Activated CD8-positive, alpha-beta T cell treated with anti-CD3 and anti-CD28 coated beads for 36 hours (primary cell): ENCODE measurements around the gene NWD2. TPM values are rescaled to one million over a fixed set of nuclear protein-coding genes. Genes with fewer than 3 reads are reported as not detected.

Source experiments
- ATAC-seq: fragments of 200-7000 bp; cut with Tn5 transposase; one replicate; pipeline ENCODE4 v1.10.0; 2021; ENCODE audit warnings: mild to moderate bottlenecking, moderate library complexity
- CTCF ChIA-PET: fragments of 350-600 bp; sonication (Branson Sonifier 250); formaldehyde crosslinking; loops from one replicate; lab custom pipeline; 2021; ENCODE audit warnings: antibody characterized with exemption; lab: Charles Lee
- POLR2A ChIA-PET: fragments of 350-600 bp; sonication (Branson Sonifier 250); formaldehyde crosslinking; loops from one replicate; lab custom pipeline; 2021; ENCODE audit warnings: antibody characterized with exemption; lab: Charles Lee
- DNase-seq: peaks from one replicate; pipeline ENCODE4 v3.0.0-alpha.2; 2020
- H3K27ac Mint-ChIP-seq: one replicate; pipeline ENCODE4 v1.8.0; 2021; ENCODE audit warnings: mild to moderate bottlenecking, mixed read lengths
- H3K27me3 Mint-ChIP-seq: one replicate; pipeline ENCODE4 v1.8.0; 2021; ENCODE audit warnings: mixed read lengths
- H3K36me3 Mint-ChIP-seq: one replicate; pipeline ENCODE4 v1.8.0; 2021; ENCODE audit warnings: low read depth, mixed read lengths
- H3K4me1 Mint-ChIP-seq: one replicate; pipeline ENCODE4 v1.8.0; 2021; ENCODE audit warnings: low read depth, mixed read lengths
- H3K4me3 Mint-ChIP-seq: one replicate; pipeline ENCODE4 v1.8.0; 2021; ENCODE audit warnings: mild to moderate bottlenecking, moderate library complexity, mixed read lengths
- H3K9me3 Mint-ChIP-seq: one replicate; pipeline ENCODE4 v1.8.0; 2021; ENCODE audit warnings: mixed read lengths
- intact Hi-C: fragments of 100-400 bp; cut with micrococcal nuclease; formaldehyde crosslinking; loops from one replicate; pipeline ENCODE4 v1.10.0; 2022
- total RNA-seq, 2 experiments: library from RNA; stranded (reverse); gene quantifications; one replicate each; pipeline ENCODE4 v1.2.3, GENCODE V29; 2021
- TF ChIP-seq, protein P1 (sequence below): fragments of 200-600 bp; IDR thresholded peaks from one replicate; pipeline ENCODE4 v1.8.0; 2022; ENCODE audit warnings: antibody characterized with exemption, mild to moderate bottlenecking

Gene NWD2
- total RNA-seq, 2 experiments from 2014 or later, result not detected

DNA sequence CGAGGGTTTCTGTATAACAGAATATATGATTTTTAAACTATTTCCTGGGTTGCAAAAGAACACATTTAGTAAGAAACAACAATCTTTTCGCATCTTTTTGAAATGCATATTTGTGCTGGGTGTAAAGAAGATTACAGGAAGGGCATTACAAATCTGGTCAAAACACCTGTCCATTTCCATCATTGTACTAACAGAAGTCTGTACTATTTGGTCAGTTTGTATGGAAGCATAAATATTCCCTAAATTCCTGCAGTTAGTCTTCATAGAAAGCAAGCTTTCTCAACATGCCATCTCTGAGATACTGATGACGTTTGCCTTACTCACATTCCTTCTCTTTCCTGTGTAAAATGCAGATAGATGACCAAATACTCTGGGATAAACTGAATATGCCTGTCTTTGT lies 203.3 kb downstream of the NWD2 start:
- CTCF ChIA-PET, result interaction anchor here (1.5 kb wide), 1 partner anchor 12 kb away, joined by 3 read pairs; no protein-coding TSS in a partner anchor
- Mint-ChIP-seq H3K27ac (no peak overlapping the region), H3K4me3 (no peak overlapping the region), H3K9me3 (no peaks in the 10 kb centered on the region), H3K36me3 (no peaks in the 10 kb centered on the region), H3K4me1 (peaks cover 2% of the 10 kb centered on the region), H3K27me3 (peaks cover 22% of the 10 kb centered on the region)
- ATAC-seq (no peak), DNase-seq (no peak)
- POLR2A ChIA-PET, result no interaction called here
- intact Hi-C loops, result no loop called here
- TF ChIP-seq, protein P1, sequence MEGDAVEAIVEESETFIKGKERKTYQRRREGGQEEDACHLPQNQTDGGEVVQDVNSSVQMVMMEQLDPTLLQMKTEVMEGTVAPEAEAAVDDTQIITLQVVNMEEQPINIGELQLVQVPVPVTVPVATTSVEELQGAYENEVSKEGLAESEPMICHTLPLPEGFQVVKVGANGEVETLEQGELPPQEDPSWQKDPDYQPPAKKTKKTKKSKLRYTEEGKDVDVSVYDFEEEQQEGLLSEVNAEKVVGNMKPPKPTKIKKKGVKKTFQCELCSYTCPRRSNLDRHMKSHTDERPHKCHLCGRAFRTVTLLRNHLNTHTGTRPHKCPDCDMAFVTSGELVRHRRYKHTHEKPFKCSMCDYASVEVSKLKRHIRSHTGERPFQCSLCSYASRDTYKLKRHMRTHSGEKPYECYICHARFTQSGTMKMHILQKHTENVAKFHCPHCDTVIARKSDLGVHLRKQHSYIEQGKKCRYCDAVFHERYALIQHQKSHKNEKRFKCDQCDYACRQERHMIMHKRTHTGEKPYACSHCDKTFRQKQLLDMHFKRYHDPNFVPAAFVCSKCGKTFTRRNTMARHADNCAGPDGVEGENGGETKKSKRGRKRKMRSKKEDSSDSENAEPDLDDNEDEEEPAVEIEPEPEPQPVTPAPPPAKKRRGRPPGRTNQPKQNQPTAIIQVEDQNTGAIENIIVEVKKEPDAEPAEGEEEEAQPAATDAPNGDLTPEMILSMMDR, result no peak

DNA sequence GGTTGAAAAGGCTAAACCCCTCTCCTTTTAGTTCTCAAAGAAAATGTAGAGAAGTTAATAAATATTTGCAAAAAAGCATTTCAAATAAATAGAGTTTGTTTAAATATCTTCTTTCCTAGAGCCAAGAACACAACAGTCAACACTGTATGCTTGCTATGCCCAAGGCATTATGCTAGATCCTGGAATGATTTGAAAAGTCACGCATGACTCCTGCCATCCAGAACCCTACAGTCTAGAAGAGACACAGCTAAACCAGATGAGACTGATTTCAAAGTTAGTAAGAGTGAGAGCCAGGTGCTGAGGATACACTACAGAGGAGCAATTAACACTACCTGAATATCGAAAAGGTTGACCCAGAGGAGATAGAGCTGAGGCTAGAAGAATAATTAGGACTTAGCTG lies 205.8 kb downstream of the NWD2 start:
- Mint-ChIP-seq H3K27me3 (peaks cover 26% of the 10 kb centered on the region), H3K27ac (no peak overlapping the region), H3K4me3 (no peak overlapping the region), H3K9me3 (no peaks in the 10 kb centered on the region), H3K36me3 (no peaks in the 10 kb centered on the region), H3K4me1 (peaks cover 15% of the 10 kb centered on the region)
- CTCF ChIA-PET, result interaction anchor here (2.2 to 6.2 kb wide), 2 partner anchors 8 to 117 kb away, joined by 15 to 47 read pairs; no protein-coding TSS in a partner anchor
- no peak for ATAC-seq
- TF ChIP-seq, protein P1, result no peak
- DNase-seq, result no peak
- intact Hi-C loops, result loop anchor here (10.0 kb wide), 1 partner anchor 344 kb away; no protein-coding TSS in a partner anchor
- POLR2A ChIA-PET, result no interaction called here

DNA sequence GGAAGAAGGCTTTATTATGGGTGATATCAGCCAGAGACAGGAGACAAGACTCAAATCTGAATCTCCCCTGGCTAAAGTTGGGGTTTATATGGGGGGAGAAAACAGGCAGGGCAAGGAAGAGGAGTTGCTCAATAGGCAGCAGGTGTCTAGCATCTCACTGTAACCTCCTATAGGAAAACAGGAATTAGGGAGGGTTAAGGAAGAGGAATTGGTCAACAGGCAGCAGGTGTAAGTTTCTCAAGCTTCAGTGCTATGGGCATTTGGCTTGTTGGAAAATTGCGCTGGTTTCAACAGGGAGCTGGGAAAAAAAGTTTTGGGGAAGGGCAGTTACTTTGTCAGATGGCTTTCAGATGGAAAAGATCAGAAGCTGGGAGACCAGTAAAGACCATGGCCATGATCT lies 206.4 kb downstream of the NWD2 start:
- ChIA-PET POLR2A (no interaction called here), CTCF (interaction anchor here (1.4 to 6.2 kb wide), 3 partner anchors 9 to 116 kb away, joined by 3 to 47 read pairs (median 15); no protein-coding TSS in a partner anchor)
- ATAC-seq, result no peak
- H3K36me3 Mint-ChIP-seq, result no peaks in the 10 kb centered on the region
- no peak overlapping the region for H3K4me3 Mint-ChIP-seq
- peaks cover 15% of the 10 kb centered on the region for H3K4me1 Mint-ChIP-seq
- DNase-seq, result no peak
- TF ChIP-seq, protein P1, result no peak
- no peaks in the 10 kb centered on the region for H3K9me3 Mint-ChIP-seq
- peaks cover 32% of the 10 kb centered on the region for H3K27me3 Mint-ChIP-seq
- intact Hi-C loops, result loop anchor here (10.0 kb wide), 1 partner anchor 344 kb away; no protein-coding TSS in a partner anchor
- H3K27ac Mint-ChIP-seq, result no peak overlapping the region

DNA sequence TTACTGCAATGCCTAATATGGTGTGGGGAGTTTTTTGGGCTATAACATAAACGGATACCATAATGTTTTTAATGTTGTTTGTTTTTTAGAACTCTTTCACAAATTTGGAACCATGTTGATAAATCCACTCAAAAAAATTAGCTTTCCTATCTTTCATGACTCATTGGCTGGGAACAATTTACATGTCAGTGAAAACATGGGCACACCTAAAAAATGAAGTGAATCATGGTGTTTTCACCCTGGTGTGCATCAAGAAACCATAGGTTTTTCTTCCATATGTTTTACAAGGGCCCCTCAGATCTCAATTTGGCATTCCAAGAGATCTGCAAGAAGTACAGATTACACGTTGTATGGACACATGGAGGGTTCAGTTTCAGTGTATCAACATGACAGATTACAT lies 207.1 kb downstream of the NWD2 start:
- H3K36me3 Mint-ChIP-seq, result no peaks in the 10 kb centered on the region
- DNase-seq (no peak), ATAC-seq (no peak)
- H3K27ac Mint-ChIP-seq, result no peak overlapping the region
- no peaks in the 10 kb centered on the region for H3K9me3 Mint-ChIP-seq
- TF ChIP-seq, protein P1, result no peak
- intact Hi-C loops, result loop anchor here (10.0 kb wide), 1 partner anchor 343 kb away; no protein-coding TSS in a partner anchor
- H3K4me3 Mint-ChIP-seq, result no peak overlapping the region
- peaks cover 15% of the 10 kb centered on the region for H3K4me1 Mint-ChIP-seq
- peaks cover 38% of the 10 kb centered on the region for H3K27me3 Mint-ChIP-seq
- ChIA-PET CTCF (interaction anchor here (1.4 to 6.2 kb wide), 3 partner anchors 10 to 115 kb away, joined by 3 to 47 read pairs (median 15); no protein-coding TSS in a partner anchor), POLR2A (no interaction called here)

DNA sequence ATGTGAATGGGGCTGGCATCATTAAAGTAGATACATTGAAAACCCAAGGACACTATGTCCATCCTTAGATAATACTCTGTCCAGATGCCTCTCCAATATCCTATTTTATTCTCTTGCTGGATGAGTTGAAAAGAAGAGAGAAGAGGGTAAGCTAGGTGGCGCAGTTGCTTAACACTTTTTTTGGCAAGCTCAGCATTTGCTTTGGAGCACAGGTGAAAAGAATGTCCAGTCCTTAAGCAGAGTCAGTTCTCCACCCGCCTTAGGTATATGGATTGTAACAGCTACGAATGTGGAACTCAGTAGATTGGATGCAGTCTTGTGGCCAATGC lies 208.4 kb downstream of the NWD2 start:
- Mint-ChIP-seq H3K4me1 (peaks cover 15% of the 10 kb centered on the region), H3K27me3 (peaks cover 42% of the 10 kb centered on the region), H3K9me3 (no peaks in the 10 kb centered on the region), H3K27ac (no peak overlapping the region), H3K36me3 (no peaks in the 10 kb centered on the region), H3K4me3 (peak overlapping the region; percentile 59)
- ChIA-PET CTCF (interaction anchor here (0.7 to 6.2 kb wide), 19 partner anchors 11 to 582 kb away, joined by 3 to 47 read pairs (median 4); no protein-coding TSS in a partner anchor), POLR2A (interaction anchor here (1.9 kb wide), 1 partner anchor 112 kb away, joined by 4 read pairs; no protein-coding TSS in a partner anchor)
- TF ChIP-seq, protein P1, result peak; percentile 57
- ATAC-seq (peak; percentile 69), DNase-seq (peak; percentile 76)
- intact Hi-C loops, result loop anchor here (1.0 to 10.0 kb wide), 2 partner anchors 113 to 342 kb away; no protein-coding TSS in a partner anchor
